ENCODE data around the gene A3GALT2. TPM values are rescaled to one million over a fixed set of nuclear protein-coding genes. Genes with fewer than 3 reads are reported as not detected.

Gene A3GALT2
- total and polyA plus RNA-seq, 2 donors (not counting 1 experiment from before 2014, with no cell fraction given): not detected

DNA sequence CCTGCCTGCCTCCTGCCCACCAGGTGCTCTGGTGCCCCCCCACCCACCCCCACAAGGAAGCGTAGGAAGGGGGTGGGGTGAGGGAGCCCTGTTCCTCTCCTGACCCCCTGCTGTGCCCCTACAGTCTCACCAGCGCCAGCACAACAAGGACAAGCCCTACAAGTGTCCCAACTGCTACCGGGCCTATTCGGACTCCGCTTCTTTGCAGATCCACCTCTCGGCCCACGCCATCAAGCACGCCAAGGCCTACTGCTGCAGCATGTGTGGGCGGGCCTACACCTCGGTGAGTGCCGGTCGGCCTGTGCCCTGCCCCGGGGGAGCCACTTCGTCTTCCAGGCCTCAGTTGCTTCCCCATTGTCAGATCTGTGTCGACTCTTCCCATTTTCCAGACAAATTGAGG is 25.9 kb downstream of the A3GALT2 start:
- H2AFZ ChIP-seq (ENCODE audit: insufficient read depth, low read depth, low read length, poor library complexity, severe bottlenecking): no peak overlapping the region
- peak; percentile 22 for DNase-seq
- CTCF ChIA-PET: interaction anchor here (0.6 to 8.3 kb wide), 35 partner anchors 10 to 370 kb away, joined by 3 to 210 read pairs (median 5); partner anchors contain the start of gene ZSCAN20

More for the DNA sequence above, 25.9 kb downstream of the A3GALT2 start:
- intact Hi-C loops (cut with micrococcal nuclease): loop anchor here (5.0 kb wide), 2 partner anchors 57 to 317 kb away; no protein-coding TSS in a partner anchor
- ATAC-seq (ENCODE audit: low read depth): no peak
- peaks cover 0 to 48% of the 10 kb centered on the region in 2 experiments for H3K36me3 ChIP-seq (replicated peaks in 1 of 2; ENCODE audit: control extremely low read depth in 1 of 2, control insufficient read depth in 1 of 2, extremely low read depth in 1 of 2, insufficient read depth in 2 of 2, low read length in 1 of 2)
- Mint-ChIP-seq H3K4me3 (no peak overlapping the region), H3K9me3 (ENCODE audit: insufficient read depth) (no peaks in the 10 kb centered on the region), H3K27me3 (no peaks in the 10 kb centered on the region), H3K4me1 (no peaks in the 10 kb centered on the region), H3K27ac (peak overlapping the region; percentile 20)
- H3K9ac ChIP-seq (ENCODE audit: low read length): no peak overlapping the region
- TF ChIP-seq EZH2 (IDR thresholded peaks at IDR 0.05; ENCODE audit: borderline replicate concordance, insufficient read depth, low read depth, low read length, poor library complexity, severe bottlenecking): no peak
- TF ChIP-seq, protein P1, sequence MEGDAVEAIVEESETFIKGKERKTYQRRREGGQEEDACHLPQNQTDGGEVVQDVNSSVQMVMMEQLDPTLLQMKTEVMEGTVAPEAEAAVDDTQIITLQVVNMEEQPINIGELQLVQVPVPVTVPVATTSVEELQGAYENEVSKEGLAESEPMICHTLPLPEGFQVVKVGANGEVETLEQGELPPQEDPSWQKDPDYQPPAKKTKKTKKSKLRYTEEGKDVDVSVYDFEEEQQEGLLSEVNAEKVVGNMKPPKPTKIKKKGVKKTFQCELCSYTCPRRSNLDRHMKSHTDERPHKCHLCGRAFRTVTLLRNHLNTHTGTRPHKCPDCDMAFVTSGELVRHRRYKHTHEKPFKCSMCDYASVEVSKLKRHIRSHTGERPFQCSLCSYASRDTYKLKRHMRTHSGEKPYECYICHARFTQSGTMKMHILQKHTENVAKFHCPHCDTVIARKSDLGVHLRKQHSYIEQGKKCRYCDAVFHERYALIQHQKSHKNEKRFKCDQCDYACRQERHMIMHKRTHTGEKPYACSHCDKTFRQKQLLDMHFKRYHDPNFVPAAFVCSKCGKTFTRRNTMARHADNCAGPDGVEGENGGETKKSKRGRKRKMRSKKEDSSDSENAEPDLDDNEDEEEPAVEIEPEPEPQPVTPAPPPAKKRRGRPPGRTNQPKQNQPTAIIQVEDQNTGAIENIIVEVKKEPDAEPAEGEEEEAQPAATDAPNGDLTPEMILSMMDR (IDR thresholded peaks at IDR 0.05): no peak
- H3K4me1 ChIP-seq (ENCODE audit: control insufficient read depth in 2 of 2, insufficient read depth in 2 of 2, low read length in 2 of 2): no peaks in the 10 kb centered on the region
- H3K4me3 ChIP-seq (ENCODE audit: control extremely low read depth in 1 of 5, extremely low read depth in 1 of 5, insufficient read depth in 1 of 5, low read depth in 2 of 5, low read length in 4 of 5): no peak overlapping the region
- WGBS (ENCODE audit: insufficient coverage): 91% methylated on average over 13 of the region's 15 CpGs
- no peaks in the 10 kb centered on the region for H3K9me3 ChIP-seq (ENCODE audit: control extremely low read depth in 1 of 3, control insufficient read depth in 2 of 3, insufficient read depth in 1 of 3, low read length in 2 of 3)
- H3K4me2 ChIP-seq (replicated peaks; ENCODE audit: low read depth, low read length, poor library complexity, severe bottlenecking): no peak overlapping the region
- POLR2A ChIA-PET: interaction anchor here (0.7 kb wide), 1 partner anchor 177 kb away, joined by 3 read pairs; no protein-coding TSS in a partner anchor
- no peaks in the 10 kb centered on the region for H3K79me2 ChIP-seq (ENCODE audit: control insufficient read depth, insufficient read depth, low read length)
- H3K27me3 ChIP-seq (replicated peaks in 1 of 4; ENCODE audit: control extremely low read depth in 1 of 4, control insufficient read depth in 3 of 4, insufficient read depth in 4 of 4, low read length in 3 of 4): no peaks in the 10 kb centered on the region
- no peak overlapping the region for H3K27ac ChIP-seq (ENCODE audit: low read length in 2 of 2)
- peaks cover 6% of the 10 kb centered on the region for H4K20me1 ChIP-seq (ENCODE audit: control insufficient read depth, insufficient read depth, low read length, poor library complexity, severe bottlenecking)
